OCI-LY1 (cell line): ENCODE measurements around the gene CRB2.

ENCODE experiments used
- CTCF ChIP-seq: fragments of 200-600 bp; sonication (generic), shearing (Covaris generic); IDR thresholded peaks from 2 replicates; pipeline ENCODE4 v1.5.1; 2017; ENCODE audit warnings: mild to moderate bottlenecking, antibody characterized with exemption, low read length, moderate library complexity, mixed read lengths
- EZH2 ChIP-seq: fragments of 200-600 bp; sonication (generic), shearing (Covaris generic); IDR thresholded peaks from 2 replicates; pipeline ENCODE4 v1.8.0; 2017; ENCODE audit warnings: borderline replicate concordance, mixed run types, mild to moderate bottlenecking, antibody characterized with exemption, low read length, moderate library complexity, mixed read lengths

- TF ChIP-seq CTCF (no peak), EZH2 (no peak)
Observed at GRCh38 chr9:123394291-123395235, 38.6 kb downstream of the CRB2 start.
